D721Med (cell line): ENCODE results near the gene SLAIN1.

Experiments
- DNase-seq: peaks from one replicate; pipeline ENCODE4 v3.0.0; 2011; ENCODE audit warnings: low spot score; ENCODE audit not compliant: insufficient read length
- FAIRE-seq: peaks from 2 replicates; lab custom pipeline; 2011; peaks lifted over from hg19 to GRCh38; lab: Jason Lieb, UNC
- CTCF ChIP-seq: IDR thresholded peaks from 2 replicates; pipeline ENCODE4 v1.5.1; 2012; ENCODE audit warnings: mild to moderate bottlenecking, control low read depth; ENCODE audit not compliant: insufficient read depth; ENCODE audit errors: missing control alignments

The SLAIN1 gene

GRCh38 chr13:77779552-77780272 lies 82.2 kb downstream of the SLAIN1 start:
- FAIRE-seq = no peak

GRCh38 chr13:77781808-77782207 lies 84.3 kb downstream of the SLAIN1 start:
- DNase-seq (no peak), FAIRE-seq (no peak)
- TF ChIP-seq CTCF = no peak

More at GRCh38 chr13:77779552-77780272, 82.2 kb downstream of the SLAIN1 start:
- no peak for DNase-seq
- peak; percentile 80 for TF ChIP-seq CTCF

- DNase-seq (no peak), FAIRE-seq (no peak)
- no peak for TF ChIP-seq CTCF
These were observed 87.0 kb downstream of the SLAIN1 start for GRCh38 chr13:77784515-77784914.

GRCh38 chr13:77786695-77787287 lies 89.3 kb downstream of the SLAIN1 start:
- DNase-seq (no peak), FAIRE-seq (no peak)
- TF ChIP-seq CTCF = no peak

GRCh38 chr13:77789376-77789775 lies 91.9 kb downstream of the SLAIN1 start:
- no peak for FAIRE-seq
- no peak for DNase-seq
- no peak for TF ChIP-seq CTCF

- no peak for DNase-seq
These were observed 102.7 kb downstream of the SLAIN1 start for GRCh38 chr13:77800219-77800618.

More at GRCh38 chr13:77800219-77800618, 102.7 kb downstream of the SLAIN1 start:
- FAIRE-seq = no peak
- TF ChIP-seq CTCF = no peak
